Loucy (cell line): ENCODE data around the gene ZCCHC14.
"Not testable (repeated sequence)": the region's sequence is repeated elsewhere in the genome, so short reads cannot be mapped to it uniquely, and the experiment has no call there.

ENCODE experiments used
- H2AFZ ChIP-seq: fragments of 200-600 bp; sonication (generic); 2 replicates; pipeline ENCODE4 v1.6.0; 2016; ENCODE audit warnings: antibody characterized with exemption, mild to moderate bottlenecking, low read length, moderate library complexity
- H3F3A ChIP-seq: fragments of 200-600 bp; 2 replicates; pipeline ENCODE4 v1.6.0; 2016; ENCODE audit warnings: antibody characterized with exemption, low read depth, mild to moderate bottlenecking
- H3K27me3 ChIP-seq: fragments of 200-600 bp; sonication (generic); 2 replicates; pipeline ENCODE4 v1.6.1; 2014; ENCODE audit warnings: low read length, mild to moderate bottlenecking; ENCODE audit not compliant: insufficient read depth, poor library complexity, severe bottlenecking
- H3K36me3 ChIP-seq: fragments of 200-600 bp; sonication (generic); 2 replicates; pipeline ENCODE4 v1.6.1; 2016; ENCODE audit warnings: low read length; ENCODE audit not compliant: insufficient read depth
- H3K4me1 ChIP-seq: fragments of 200-600 bp; sonication (generic); 2 replicates; pipeline ENCODE4 v1.5.1; 2014; ENCODE audit warnings: low read length, mild to moderate bottlenecking; ENCODE audit not compliant: insufficient read depth, poor library complexity, severe bottlenecking
- H3K4me2 ChIP-seq: fragments of 200-600 bp; sonication (generic); 2 replicates; pipeline ENCODE4 v1.6.0; 2014; ENCODE audit warnings: antibody characterized with exemption, low read length, low read depth, mild to moderate bottlenecking; ENCODE audit not compliant: poor library complexity, severe bottlenecking
- H3K4me3 ChIP-seq: fragments of 200-600 bp; sonication (generic); 2 replicates; pipeline ENCODE4 v1.5.1; 2014; ENCODE audit warnings: low read length, mild to moderate bottlenecking, mixed read lengths; ENCODE audit not compliant: poor library complexity, severe bottlenecking
- H3K79me2 ChIP-seq: fragments of 200-600 bp; sonication (generic); 2 replicates; pipeline ENCODE4 v1.6.1; 2014; ENCODE audit warnings: low read length; ENCODE audit not compliant: insufficient read depth
- H3K9ac ChIP-seq: fragments of 200-600 bp; sonication (generic); 2 replicates; pipeline ENCODE4 v1.6.0; 2014; ENCODE audit warnings: mild to moderate bottlenecking, low read depth, low read length, moderate library complexity; ENCODE audit not compliant: poor library complexity, severe bottlenecking
- H3K9me2 ChIP-seq: fragments of 200-600 bp; sonication (generic); replicated peaks from 2 replicates; pipeline ENCODE4 v1.6.1; 2016; ENCODE audit warnings: low read depth, low read length, mixed read lengths
- H3K9me3 ChIP-seq: fragments of 200-600 bp; sonication (generic); 2 replicates; pipeline ENCODE4 v1.6.1; 2014; ENCODE audit warnings: mild to moderate bottlenecking, antibody characterized with exemption, low read length, low read depth; ENCODE audit not compliant: insufficient read depth
- H4K20me1 ChIP-seq: fragments of 200-600 bp; sonication (generic); 2 replicates; pipeline ENCODE4 v1.6.0; 2014; ENCODE audit warnings: antibody characterized with exemption, low read length, mild to moderate bottlenecking; ENCODE audit not compliant: insufficient read depth, poor library complexity, severe bottlenecking
- EZH2phosphoT487 ChIP-seq: fragments of 200-600 bp; IDR thresholded peaks from 2 replicates; pipeline ENCODE4 v1.6.1; 2018; ENCODE audit warnings: antibody characterized with exemption, mild to moderate bottlenecking, moderate library complexity, borderline replicate concordance
- TF ChIP-seq, protein P1 (sequence below): fragments of 200-600 bp; sonication (generic); conservative IDR thresholded peaks from 2 replicates; pipeline ENCODE4 v1.5.1; 2014; ENCODE audit warnings: mild to moderate bottlenecking, antibody characterized with exemption, low read length

Gene ZCCHC14

DNA sequence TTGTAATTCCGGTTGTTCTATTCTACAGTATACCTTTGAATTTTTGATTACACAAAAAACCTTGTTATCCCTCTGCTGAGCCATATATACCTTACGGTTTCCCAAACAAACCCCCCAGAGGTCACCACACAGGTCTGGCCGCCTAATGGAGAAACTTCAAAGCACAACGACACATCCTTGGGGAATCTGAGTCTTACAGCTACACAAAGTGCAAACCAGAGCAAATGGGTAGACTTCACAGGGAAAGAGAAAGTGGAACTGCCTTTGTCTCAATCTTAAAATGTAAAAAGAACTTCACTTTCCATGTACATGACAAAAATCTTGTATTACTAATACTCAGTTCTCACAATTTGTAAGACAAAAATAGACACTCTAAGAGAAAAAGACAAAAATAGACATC is 111.9 kb downstream of the ZCCHC14 start:
- no peak overlapping the region for H2AFZ ChIP-seq
- H3F3A ChIP-seq, result no peaks in the 10 kb centered on the region
- H3K9ac ChIP-seq, result peak overlapping the region; percentile 77
- peaks cover 17% of the 10 kb centered on the region for H4K20me1 ChIP-seq
- no peaks in the 10 kb centered on the region for H3K9me2 ChIP-seq
- H3K36me3 ChIP-seq, result no peaks in the 10 kb centered on the region
- H3K4me1 ChIP-seq, result peaks cover 28% of the 10 kb centered on the region
- no peaks in the 10 kb centered on the region for H3K9me3 ChIP-seq
- H3K4me3 ChIP-seq, result peak overlapping the region; percentile 79
- peaks cover 62% of the 10 kb centered on the region for H3K79me2 ChIP-seq
- no peak for TF ChIP-seq EZH2phosphoT487
- TF ChIP-seq, protein P1, sequence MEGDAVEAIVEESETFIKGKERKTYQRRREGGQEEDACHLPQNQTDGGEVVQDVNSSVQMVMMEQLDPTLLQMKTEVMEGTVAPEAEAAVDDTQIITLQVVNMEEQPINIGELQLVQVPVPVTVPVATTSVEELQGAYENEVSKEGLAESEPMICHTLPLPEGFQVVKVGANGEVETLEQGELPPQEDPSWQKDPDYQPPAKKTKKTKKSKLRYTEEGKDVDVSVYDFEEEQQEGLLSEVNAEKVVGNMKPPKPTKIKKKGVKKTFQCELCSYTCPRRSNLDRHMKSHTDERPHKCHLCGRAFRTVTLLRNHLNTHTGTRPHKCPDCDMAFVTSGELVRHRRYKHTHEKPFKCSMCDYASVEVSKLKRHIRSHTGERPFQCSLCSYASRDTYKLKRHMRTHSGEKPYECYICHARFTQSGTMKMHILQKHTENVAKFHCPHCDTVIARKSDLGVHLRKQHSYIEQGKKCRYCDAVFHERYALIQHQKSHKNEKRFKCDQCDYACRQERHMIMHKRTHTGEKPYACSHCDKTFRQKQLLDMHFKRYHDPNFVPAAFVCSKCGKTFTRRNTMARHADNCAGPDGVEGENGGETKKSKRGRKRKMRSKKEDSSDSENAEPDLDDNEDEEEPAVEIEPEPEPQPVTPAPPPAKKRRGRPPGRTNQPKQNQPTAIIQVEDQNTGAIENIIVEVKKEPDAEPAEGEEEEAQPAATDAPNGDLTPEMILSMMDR, result no peak
- no peaks in the 10 kb centered on the region for H3K27me3 ChIP-seq
- H3K4me2 ChIP-seq, result peak overlapping the region; percentile 88

DNA sequence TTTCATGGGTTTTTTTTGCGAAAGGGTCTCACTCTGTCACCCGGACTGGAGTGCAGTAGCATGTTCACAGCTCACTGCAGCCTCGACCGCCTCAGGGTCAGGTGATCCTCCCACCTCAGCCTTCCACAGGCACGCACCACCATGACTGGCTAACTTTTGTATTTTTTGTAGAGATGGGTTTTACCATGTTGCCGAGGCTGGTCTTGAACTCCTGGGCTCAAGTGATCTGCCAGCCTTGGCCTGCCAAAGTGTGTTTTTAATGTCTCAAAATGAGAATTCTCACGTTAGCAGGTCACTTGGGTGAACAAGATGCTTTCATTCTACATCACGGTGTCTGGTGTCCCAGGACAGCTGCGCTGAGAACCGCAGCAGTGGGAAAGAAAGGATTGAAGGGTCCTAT is 112.4 kb downstream of the ZCCHC14 start:
- TF ChIP-seq EZH2phosphoT487, result no peak
- TF ChIP-seq, protein P1, result no peak
- Histone ChIP-seq H4K20me1 (peaks cover 21% of the 10 kb centered on the region), H3K36me3 (no peaks in the 10 kb centered on the region), H3K4me2 (peak overlapping the region; percentile 88), H3K27me3 (no peaks in the 10 kb centered on the region), H3K79me2 (peaks cover 67% of the 10 kb centered on the region), H2AFZ (no peak overlapping the region), H3K4me1 (peaks cover 32% of the 10 kb centered on the region), H3K9ac (peak overlapping the region; percentile 77), H3F3A (no peaks in the 10 kb centered on the region), H3K4me3 (peak overlapping the region; percentile 79), H3K9me2 (no peaks in the 10 kb centered on the region), H3K9me3 (no peaks in the 10 kb centered on the region)

DNA sequence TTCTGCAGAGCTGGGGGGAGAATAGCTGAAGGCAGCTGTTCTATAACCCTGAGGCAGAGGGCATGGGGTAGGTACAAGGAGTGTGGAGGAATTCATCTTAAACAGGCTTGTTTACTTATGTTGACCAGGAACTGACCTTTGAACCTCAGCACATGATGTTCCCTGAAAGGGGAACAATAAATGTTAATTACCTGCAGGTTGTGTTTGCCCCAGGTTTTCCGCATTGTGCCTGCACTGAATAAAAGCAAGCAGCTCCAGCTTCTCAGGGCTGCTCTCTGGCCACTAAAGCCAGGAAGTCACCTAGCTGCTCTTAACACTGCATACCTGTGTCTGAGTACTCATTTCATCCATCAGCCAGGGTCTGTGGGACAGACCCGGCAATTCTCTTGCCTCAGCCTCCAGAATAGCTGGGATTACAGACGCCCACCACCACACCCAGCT is 113.5 kb downstream of the ZCCHC14 start:
- peaks cover 29% of the 10 kb centered on the region for H3K4me1 ChIP-seq
- not testable (repeated sequence) for H3K4me3 ChIP-seq, H3K9me2 ChIP-seq, H2AFZ ChIP-seq, H3K36me3 ChIP-seq, H3K4me2 ChIP-seq, H3K9ac ChIP-seq, H3K9me3 ChIP-seq, H3K27me3 ChIP-seq, H3F3A ChIP-seq
- peaks cover 21% of the 10 kb centered on the region for H4K20me1 ChIP-seq
- H3K79me2 ChIP-seq, result peaks cover 72% of the 10 kb centered on the region

DNA sequence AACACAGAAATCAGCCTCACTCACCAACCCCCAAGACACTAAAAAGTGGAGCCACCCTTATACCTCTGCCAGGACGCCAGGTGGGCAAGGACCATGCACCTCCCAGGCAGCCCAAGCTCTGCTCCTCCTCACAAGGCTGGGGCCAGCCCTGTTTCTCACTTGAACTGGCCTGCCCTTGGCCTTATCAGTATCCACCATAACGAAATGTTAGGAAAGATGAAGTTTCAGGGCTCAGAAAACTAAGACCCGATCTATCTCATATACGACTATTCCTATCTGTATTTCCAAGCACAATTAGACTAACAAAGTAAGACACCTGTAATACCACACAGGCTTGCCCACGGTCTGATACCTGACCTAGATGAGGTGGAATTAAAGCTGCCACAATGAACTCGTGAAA is 116.2 kb downstream of the ZCCHC14 start:
- Histone ChIP-seq H2AFZ (no peak overlapping the region), H3K4me1 (peaks cover 20% of the 10 kb centered on the region)

More for the DNA sequence above, 116.2 kb downstream of the ZCCHC14 start:
- TF ChIP-seq, protein P1, result no peak
- TF ChIP-seq EZH2phosphoT487, result no peak
- Histone ChIP-seq H3K4me2 (no peak overlapping the region), H4K20me1 (peaks cover 9% of the 10 kb centered on the region), H3K9me3 (no peaks in the 10 kb centered on the region), H3K36me3 (no peaks in the 10 kb centered on the region), H3F3A (no peaks in the 10 kb centered on the region), H3K27me3 (no peaks in the 10 kb centered on the region), H3K4me3 (no peak overlapping the region), H3K79me2 (peaks cover 74% of the 10 kb centered on the region), H3K9me2 (no peaks in the 10 kb centered on the region), H3K9ac (no peak overlapping the region)
